Activated CD4-positive, alpha-beta memory T cell treated with anti-CD3 and anti-CD28 coated beads for 36 hours (primary cell): ENCODE results near the gene NELFB. TPM values are rescaled to one million over a fixed set of nuclear protein-coding genes. Genes with fewer than 3 reads are reported as not detected.
A peak's percentile ranks its signal among the peaks of the same experiment; 100 is the strongest.

Experiments
- CTCF ChIA-PET: fragments of 350-600 bp; sonication (Branson Sonifier 250); formaldehyde crosslinking; loops from one replicate; lab custom pipeline; 2021; ENCODE audit warnings: antibody characterized with exemption, inconsistent platforms; lab: Charles Lee
- POLR2A ChIA-PET: fragments of 350-600 bp; sonication (Branson Sonifier 250); formaldehyde crosslinking; loops from one replicate; lab custom pipeline; 2021; ENCODE audit warnings: antibody characterized with exemption; lab: Charles Lee
- DNase-seq: peaks from one replicate; pipeline ENCODE4 v3.0.0-alpha.2; 2020
- H3K27ac Mint-ChIP-seq: one replicate; pipeline ENCODE4 v1.8.0; 2021; ENCODE audit warnings: mixed read lengths
- H3K27me3 Mint-ChIP-seq: one replicate; pipeline ENCODE4 v1.8.0; 2021; ENCODE audit warnings: mixed read lengths
- H3K36me3 Mint-ChIP-seq: one replicate; pipeline ENCODE4 v1.8.0; 2021; ENCODE audit warnings: mixed read lengths
- H3K4me1 Mint-ChIP-seq: one replicate; pipeline ENCODE4 v1.8.0; 2021; ENCODE audit warnings: low read depth, mixed read lengths
- H3K4me3 Mint-ChIP-seq: one replicate; pipeline ENCODE4 v1.8.0; 2021; ENCODE audit warnings: mild to moderate bottlenecking, mixed read lengths
- H3K9me3 Mint-ChIP-seq: one replicate; pipeline ENCODE4 v1.8.0; 2021; ENCODE audit warnings: mixed read lengths
- intact Hi-C: fragments of 100-400 bp; cut with micrococcal nuclease; formaldehyde crosslinking; loops from one replicate; pipeline ENCODE4 v1.15.1; 2023
- total RNA-seq, 2 experiments: library from RNA; stranded (reverse); gene quantifications; one replicate each; pipeline ENCODE4 v1.2.3, GENCODE V29; 2021

NELFB gene
- total RNA-seq, 2 experiments from 2014 or later = 57.2 to 57.9 TPM

GRCh38 chr9:137232101-137232500, 23.0 kb upstream of the NELFB start:
- no peak for DNase-seq
- Mint-ChIP-seq H3K36me3 (no peaks in the 10 kb centered on the region), H3K9me3 (no peaks in the 10 kb centered on the region), H3K4me1 (peaks cover 2% of the 10 kb centered on the region), H3K4me3 (no peak overlapping the region), H3K27ac (no peak overlapping the region), H3K27me3 (peaks cover 13% of the 10 kb centered on the region)
- intact Hi-C loops = no loop called here
- CTCF ChIA-PET = no interaction called here
- POLR2A ChIA-PET = no interaction called here

DNA sequence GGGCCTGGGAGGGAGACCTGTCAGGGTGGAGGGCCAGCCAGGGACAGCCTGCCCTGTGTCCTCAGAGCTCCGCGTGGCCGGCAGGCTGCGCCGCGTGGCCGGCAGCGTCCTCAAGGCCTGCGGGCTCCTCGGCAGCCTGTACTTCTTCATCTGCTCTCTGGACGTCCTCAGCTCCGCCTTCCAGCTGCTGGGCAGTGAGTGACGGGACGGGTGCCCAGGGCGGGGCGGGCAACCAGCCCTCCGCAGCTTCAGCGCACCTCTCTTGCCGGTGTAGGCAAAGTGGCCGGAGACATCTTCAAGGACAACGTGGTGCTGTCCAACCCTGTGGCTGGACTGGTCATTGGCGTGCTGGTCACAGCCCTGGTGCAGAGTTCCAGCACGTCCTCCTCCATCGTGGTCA, 22.6 kb upstream of the NELFB start:
- Mint-ChIP-seq H3K4me1 (peaks cover 2% of the 10 kb centered on the region), H3K27ac (no peak overlapping the region), H3K27me3 (peaks cover 13% of the 10 kb centered on the region), H3K9me3 (no peaks in the 10 kb centered on the region), H3K36me3 (no peaks in the 10 kb centered on the region), H3K4me3 (no peak overlapping the region)
- no peak for DNase-seq
- POLR2A ChIA-PET = no interaction called here
- CTCF ChIA-PET = no interaction called here
- intact Hi-C loops = no loop called here

DNA sequence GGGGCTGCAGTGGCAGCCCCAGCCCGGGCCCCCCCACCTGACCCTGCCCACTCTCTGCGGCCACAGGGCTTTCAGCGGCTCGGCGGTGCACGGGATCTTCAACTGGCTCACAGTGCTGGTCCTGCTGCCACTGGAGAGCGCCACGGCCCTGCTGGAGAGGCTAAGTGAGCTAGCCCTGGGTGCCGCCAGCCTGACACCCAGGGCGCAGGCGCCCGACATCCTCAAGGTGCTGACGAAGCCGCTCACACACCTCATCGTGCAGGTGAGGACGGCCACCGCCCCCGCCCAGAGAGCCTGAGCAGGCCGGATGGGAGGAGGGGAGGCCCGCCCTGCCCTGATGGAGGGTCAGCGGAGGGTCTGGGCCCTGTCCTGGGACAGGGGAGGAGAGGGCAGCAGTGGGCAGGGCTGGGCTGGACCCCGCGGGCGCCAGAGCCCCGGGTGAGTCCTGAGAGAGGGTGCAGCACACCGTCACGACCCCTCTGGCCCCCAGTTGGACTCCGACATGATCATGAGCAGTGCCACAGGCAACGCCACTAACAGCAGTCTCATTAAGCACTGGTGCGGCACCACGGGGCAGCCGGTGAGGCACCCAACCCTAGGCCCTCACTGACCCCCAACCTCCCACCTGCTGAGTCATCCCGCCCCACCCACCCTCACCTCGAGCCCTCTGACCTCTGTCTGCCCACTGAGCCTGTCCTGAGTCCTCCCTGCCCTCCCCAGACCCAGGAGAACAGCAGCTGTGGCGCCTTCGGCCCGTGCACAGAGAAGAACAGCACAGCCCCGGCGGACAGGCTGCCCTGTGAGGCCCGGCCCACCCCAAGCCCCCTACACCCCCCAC, 21.8 kb upstream of the NELFB start:
- Mint-ChIP-seq H3K27ac (no peak overlapping the region), H3K9me3 (no peaks in the 10 kb centered on the region), H3K27me3 (peaks cover 11% of the 10 kb centered on the region), H3K36me3 (no peaks in the 10 kb centered on the region), H3K4me1 (peaks cover 3% of the 10 kb centered on the region), H3K4me3 (no peak overlapping the region)
- POLR2A ChIA-PET = no interaction called here
- DNase-seq = no peak
- intact Hi-C loops = no loop called here
- CTCF ChIA-PET = no interaction called here

DNA sequence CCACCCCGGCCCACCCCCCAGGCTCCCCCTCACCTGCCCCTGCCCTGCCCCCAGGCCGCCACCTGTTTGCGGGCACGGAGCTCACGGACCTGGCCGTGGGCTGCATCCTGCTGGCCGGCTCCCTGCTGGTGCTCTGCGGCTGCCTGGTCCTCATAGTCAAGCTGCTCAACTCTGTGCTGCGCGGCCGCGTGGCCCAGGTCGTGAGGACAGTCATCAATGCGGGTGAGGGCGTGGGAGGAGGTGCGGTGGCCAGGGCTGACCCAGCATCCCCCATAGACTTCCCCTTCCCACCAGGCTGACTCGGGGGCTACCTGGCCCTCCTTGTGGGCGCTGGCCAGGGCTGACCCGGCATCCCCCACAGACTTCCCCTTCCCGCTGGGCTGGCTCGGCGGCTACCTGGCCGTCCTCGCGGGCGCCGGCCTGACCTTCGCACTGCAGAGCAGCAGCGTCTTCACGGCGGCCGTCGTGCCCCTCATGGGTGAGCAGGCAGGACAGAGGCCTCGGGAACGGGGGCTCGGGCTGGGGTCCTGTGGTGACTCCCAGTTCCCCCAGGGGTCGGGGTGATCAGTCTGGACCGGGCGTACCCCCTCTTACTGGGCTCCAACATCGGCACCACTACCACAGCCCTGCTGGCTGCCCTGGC, 21.0 kb upstream of the NELFB start:
- POLR2A ChIA-PET = no interaction called here
- intact Hi-C loops = no loop called here
- Mint-ChIP-seq H3K9me3 (no peaks in the 10 kb centered on the region), H3K27ac (no peak overlapping the region), H3K4me3 (no peak overlapping the region), H3K4me1 (peaks cover 9% of the 10 kb centered on the region), H3K27me3 (peaks cover 11% of the 10 kb centered on the region), H3K36me3 (no peaks in the 10 kb centered on the region)
- DNase-seq = no peak
- CTCF ChIA-PET = interaction anchor here (0.6 to 1.4 kb wide), 2 partner anchors 25 to 33 kb away, joined by 3 read pairs; partner anchors contain the start of gene TPRN

GRCh38 chr9:137234758-137235423, 20.2 kb upstream of the NELFB start:
- H3K27me3 Mint-ChIP-seq = peaks cover 11% of the 10 kb centered on the region
- H3K4me1 Mint-ChIP-seq = peaks cover 9% of the 10 kb centered on the region
- no peak overlapping the region for H3K4me3 Mint-ChIP-seq
- H3K9me3 Mint-ChIP-seq = no peaks in the 10 kb centered on the region
- no peaks in the 10 kb centered on the region for H3K36me3 Mint-ChIP-seq
- intact Hi-C loops = no loop called here
- POLR2A ChIA-PET = no interaction called here
- DNase-seq = no peak
- peak overlapping the region; percentile 18 for H3K27ac Mint-ChIP-seq
- CTCF ChIA-PET = interaction anchor here (0.6 to 2.0 kb wide), 4 partner anchors 13 to 34 kb away, joined by 3 to 5 read pairs (median 3); partner anchors contain the start of gene TPRN

DNA sequence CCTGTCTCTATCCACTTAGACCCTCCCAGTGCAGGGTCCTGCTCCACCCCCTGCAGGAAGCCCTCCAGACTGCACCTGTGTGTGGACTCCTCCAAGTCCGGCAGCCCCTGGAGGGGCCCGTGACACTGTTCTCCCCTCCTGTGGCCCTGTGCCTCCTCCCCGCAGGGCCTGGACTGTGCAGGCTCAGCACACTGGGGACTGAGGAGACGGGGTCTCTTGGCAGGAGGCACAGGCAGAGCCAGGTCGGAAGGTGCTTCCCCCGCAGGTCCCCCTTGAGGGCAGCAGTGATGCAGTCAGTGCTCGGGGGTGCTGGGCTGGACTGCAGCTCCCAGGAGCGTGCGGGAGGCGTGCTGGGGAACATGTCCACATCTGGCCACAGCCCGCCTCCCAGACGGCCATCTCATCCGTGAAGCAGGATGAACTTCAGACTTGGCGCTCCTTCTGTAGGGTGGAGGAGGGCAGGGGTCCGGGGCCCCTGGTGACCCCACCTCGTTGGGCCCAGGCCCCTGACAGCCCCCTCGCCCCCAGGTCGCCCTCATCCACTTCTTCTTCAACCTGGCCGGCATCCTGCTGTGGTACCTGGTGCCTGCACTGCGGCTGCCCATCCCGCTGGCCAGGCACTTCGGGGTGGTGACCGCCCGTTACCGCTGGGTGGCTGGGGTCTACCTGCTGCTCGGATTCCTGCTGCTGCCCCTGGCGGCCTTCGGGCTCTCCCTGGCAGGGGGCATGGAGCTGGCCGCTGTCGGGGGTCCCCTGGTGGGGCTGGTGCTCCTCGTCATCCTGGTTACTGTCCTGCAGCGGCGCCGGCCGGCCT, 19.5 kb upstream of the NELFB start:
- Mint-ChIP-seq H3K9me3 (no peaks in the 10 kb centered on the region), H3K36me3 (no peaks in the 10 kb centered on the region), H3K27ac (peak overlapping the region; percentile 18), H3K4me3 (no peak overlapping the region), H3K4me1 (peaks cover 9% of the 10 kb centered on the region), H3K27me3 (peaks cover 9% of the 10 kb centered on the region)
- intact Hi-C loops = no loop called here
- POLR2A ChIA-PET = interaction anchor here (1.0 kb wide), 1 partner anchor 149 kb away, joined by 4 read pairs; the partner anchor contains the start of gene MAN1B1
- CTCF ChIA-PET = interaction anchor here (1.0 to 2.5 kb wide), 21 partner anchors 10 to 470 kb away, joined by 3 to 54 read pairs (median 6); partner anchors contain the start of genes ANAPC2, CYSRT1, MAN1B1 and NDOR1
- DNase-seq = no peak

DNA sequence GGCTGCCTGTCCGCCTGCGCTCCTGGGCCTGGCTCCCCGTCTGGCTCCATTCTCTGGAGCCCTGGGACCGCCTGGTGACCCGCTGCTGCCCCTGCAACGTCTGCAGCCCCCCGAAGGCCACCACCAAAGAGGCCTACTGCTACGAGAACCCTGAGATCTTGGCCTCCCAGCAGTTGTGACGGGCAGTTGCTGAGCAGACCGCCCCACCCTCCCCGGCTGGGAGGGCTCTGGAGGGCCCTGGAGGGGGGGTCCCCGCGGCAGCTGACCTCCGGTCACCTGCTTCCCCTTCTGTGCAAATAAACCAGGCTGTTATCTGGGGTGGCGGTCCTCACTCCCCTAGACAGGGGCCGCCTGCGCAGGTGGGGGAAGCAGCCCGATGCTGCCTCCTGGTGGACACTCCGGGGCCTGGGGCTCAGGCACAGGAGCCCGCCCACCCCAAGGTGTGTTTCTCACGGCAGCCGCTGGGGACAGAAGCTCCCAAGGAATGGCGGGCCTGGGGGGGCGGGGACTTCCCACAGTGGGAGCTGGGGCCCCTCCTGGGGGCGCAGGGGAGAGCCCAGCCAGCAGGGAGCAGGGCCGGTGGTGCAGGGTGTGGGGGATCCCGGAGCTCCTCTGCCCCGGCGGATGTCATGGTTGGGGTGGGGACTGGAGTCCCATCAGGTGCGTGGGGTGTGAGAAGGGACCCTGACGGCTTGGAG, 18.7 kb upstream of the NELFB start:
- H3K27me3 Mint-ChIP-seq = peaks cover 8% of the 10 kb centered on the region
- ChIA-PET CTCF (interaction anchor here (0.6 to 2.5 kb wide), 50 partner anchors 9 to 531 kb away, joined by 3 to 54 read pairs (median 4); partner anchors contain the start of genes ANAPC2, CYSRT1, MAN1B1 and NDOR1), POLR2A (interaction anchor here (0.6 to 1.0 kb wide), 3 partner anchors 48 to 150 kb away, joined by 3 to 4 read pairs (median 4); partner anchors contain the start of genes ANAPC2, MAN1B1 and SSNA1)
- no peak overlapping the region for H3K27ac Mint-ChIP-seq
- peak; percentile 93 for DNase-seq
- peaks cover 9% of the 10 kb centered on the region for H3K4me1 Mint-ChIP-seq
- intact Hi-C loops = no loop called here
- peaks cover 4% of the 10 kb centered on the region for H3K36me3 Mint-ChIP-seq
- H3K9me3 Mint-ChIP-seq = no peaks in the 10 kb centered on the region
- no peak overlapping the region for H3K4me3 Mint-ChIP-seq

GRCh38 chr9:137236936-137237421, 18.1 kb upstream of the NELFB start:
- H3K36me3 Mint-ChIP-seq = peaks cover 5% of the 10 kb centered on the region
- no peaks in the 10 kb centered on the region for H3K9me3 Mint-ChIP-seq
- no peak overlapping the region for H3K27ac Mint-ChIP-seq
- intact Hi-C loops = no loop called here
- ChIA-PET POLR2A (interaction anchor here (0.6 to 1.0 kb wide), 2 partner anchors 49 to 150 kb away, joined by 4 read pairs; partner anchors contain the start of genes ANAPC2, MAN1B1 and SSNA1), CTCF (interaction anchor here (0.6 to 2.5 kb wide), 49 partner anchors 8 to 531 kb away, joined by 3 to 54 read pairs (median 4); partner anchors contain the start of genes ANAPC2, CYSRT1, MAN1B1 and NDOR1)
- peaks cover 9% of the 10 kb centered on the region for H3K4me1 Mint-ChIP-seq
- no peak for DNase-seq
- H3K27me3 Mint-ChIP-seq = peaks cover 8% of the 10 kb centered on the region
- no peak overlapping the region for H3K4me3 Mint-ChIP-seq

DNA sequence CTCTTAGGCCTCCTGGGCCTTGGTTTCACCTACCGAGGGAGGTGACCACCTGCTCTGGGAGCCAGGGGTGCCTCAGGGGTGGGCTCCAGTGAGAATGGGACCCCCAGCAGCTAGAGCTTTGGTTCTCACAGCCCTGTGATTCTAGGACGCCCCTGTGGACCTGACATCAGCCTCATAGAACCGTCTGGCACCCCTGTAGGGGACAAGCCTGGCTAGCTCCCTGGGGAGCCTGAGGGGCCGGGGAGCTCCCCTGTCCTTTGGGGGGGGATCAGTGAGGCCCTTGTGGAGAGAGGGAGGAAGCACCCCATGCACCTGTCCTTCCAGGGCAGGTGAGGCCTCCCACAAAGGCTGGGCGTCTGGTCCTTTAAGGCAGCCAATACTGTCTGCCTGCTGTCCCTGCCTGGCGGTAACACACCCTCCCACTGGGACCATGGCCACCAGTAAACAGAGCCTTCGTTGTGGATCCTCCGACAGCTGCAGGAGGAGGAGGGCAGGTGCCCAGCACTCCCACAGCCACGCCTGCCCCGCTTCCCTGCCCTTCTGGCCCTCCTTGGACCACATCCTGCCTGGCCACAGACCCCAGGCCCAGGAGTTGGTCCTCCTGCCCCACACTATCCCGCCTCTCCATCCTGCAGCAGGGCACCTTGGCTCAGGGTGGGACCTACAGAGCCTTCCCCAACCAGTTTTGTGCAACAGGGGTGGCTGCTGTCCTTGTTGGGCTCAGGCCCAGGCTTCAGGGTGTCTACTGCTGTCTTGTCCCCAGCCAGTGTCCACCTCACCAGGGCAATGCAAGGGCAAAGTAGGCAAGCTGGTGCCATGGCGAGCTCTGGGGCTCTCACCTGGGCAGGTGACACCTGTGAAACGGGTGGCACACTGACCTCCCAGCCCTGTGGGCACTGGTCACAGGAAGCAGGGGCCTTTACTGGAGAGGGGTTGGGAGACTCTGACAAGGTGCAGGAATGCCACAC, 17.1 kb upstream of the NELFB start:
- Mint-ChIP-seq H3K36me3 (peaks cover 16% of the 10 kb centered on the region), H3K27ac (no peak overlapping the region), H3K4me1 (peaks cover 18% of the 10 kb centered on the region), H3K27me3 (peaks cover 8% of the 10 kb centered on the region), H3K9me3 (no peaks in the 10 kb centered on the region), H3K4me3 (no peak overlapping the region)
- intact Hi-C loops = no loop called here
- CTCF ChIA-PET = interaction anchor here (1.1 to 3.9 kb wide), 10 partner anchors 15 to 191 kb away, joined by 3 to 22 read pairs (median 8); partner anchors contain the start of genes CYSRT1, NELFB, RNF208 and TOR4A
- no peak for DNase-seq
- POLR2A ChIA-PET = no interaction called here
